DMS153 treated with DMSO at 0.1 percent for 48 hours (cell line): Measurements from ENCODE around the gene LCE1D.

ENCODE experiments used
- DNase-seq: peaks from one replicate; lab custom pipeline; 2025; ENCODE audit not compliant: unreplicated experiment; lab: John Stamatoyannopoulos, UW

LCE1D gene

DNA sequence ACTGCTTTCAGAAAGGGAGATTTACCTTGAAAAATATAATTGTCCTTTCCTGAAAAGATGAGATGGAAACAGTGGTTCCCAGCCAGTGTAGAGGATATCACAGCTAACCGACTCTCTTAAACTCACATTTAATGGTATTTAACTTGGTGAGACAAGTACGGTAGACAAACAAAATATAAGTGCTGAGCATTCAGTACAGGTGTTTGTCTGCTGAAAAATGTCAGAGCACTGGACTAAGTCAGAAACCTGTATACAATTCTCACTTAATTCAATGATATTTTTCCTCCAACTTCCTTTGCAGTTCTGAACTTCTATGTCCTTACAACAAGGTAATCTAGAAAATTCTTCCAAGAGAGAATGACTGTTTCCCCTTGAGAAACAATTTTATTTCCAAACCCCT, 15.2 kb downstream of the LCE1D start, which contains the start of gene LCE1B:
LCE1B (plus strand) TSS at position 301 of the 400 bp plus-strand sequence. CDS start 476 bp downstream, outside the sequence.
- no peak for DNase-seq

GRCh38 chr1:152817309-152817708, 20.8 kb downstream of the LCE1D start:
- DNase-seq, result no peak

DNA sequence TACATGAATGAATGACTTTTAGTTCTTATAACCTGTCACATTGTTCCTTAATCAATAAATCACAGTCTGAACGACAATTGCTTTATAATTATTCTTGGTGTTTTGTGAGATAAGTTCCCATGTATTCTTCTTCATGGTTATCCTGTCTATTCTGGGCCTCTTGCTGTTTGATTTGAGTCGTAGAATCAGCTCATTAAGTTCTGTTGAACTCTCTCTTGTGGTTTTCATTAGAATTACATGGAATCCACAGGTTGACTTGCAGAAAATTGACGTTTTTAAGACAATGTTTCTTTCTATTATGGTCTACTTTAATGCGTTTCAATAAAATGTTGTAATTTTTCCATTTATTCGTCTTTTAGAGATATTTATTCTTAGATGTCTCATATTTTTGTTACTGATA, 26.8 kb downstream of the LCE1D start:
- no peak for DNase-seq

DNA sequence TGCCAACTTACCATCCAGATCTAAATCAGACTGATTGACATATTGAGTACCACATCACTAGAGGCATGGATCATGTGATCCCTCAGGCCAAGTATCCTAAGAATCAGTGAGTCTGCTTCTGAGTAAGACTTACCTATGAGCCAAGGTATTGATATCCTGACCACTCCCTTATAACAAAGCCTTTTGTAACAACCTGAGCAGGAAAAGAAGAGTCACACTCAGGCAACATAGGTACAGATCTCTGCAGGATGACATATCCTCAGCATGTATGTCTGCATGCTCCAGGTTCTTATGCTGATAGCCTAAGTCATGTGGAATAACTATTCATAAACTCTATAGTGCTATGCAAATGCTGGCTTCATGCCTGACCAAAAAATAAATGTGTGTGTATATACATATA, 28.4 kb downstream of the LCE1D start:
- no peak for DNase-seq

DNA sequence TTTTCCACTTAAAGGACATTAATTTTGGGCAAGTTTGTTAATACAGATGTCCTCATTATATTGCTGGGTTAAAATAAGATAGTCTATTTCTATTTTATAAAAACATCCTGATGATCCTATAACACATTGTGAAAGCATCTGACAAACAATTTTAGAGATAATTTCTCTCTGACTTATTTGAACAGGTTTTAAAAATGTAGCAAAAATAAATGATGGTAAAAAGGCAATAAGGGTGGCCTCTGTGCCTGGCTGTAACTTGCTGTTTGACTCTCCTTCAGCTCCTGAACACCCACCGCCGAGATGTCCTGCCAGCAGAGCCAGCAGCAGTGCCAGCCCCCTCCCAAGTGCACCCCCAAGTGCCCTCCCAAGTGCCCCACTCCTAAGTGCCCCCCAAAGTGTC, 30.7 kb downstream of the LCE1D start, which contains the start of gene LCE1A:
LCE1A (plus strand) TSS at position 301 of the 400 bp plus-strand sequence; CDS start at position 301, 0 bp downstream.
- DNase-seq, result no peak

- DNase-seq, result no peak
Observed at GRCh38 chr1:152836870-152837269, 40.3 kb downstream of the LCE1D start.

GRCh38 chr1:152842556-152842955, 46.0 kb downstream of the LCE1D start, which contains the start of gene LCE6A:
Gene LCE6A, plus strand, starts transcription at chr1:152842856. Its CDS starts 665 bp downstream, at chr1:152843521.
- no peak for DNase-seq
